Endothelial cell of umbilical vein (primary cell): ENCODE results near the gene IFNGR1. TPM values are rescaled to one million over a fixed set of nuclear protein-coding genes. Genes with fewer than 3 reads are reported as not detected.

Source experiments
- BruUV-seq: library from RNA; stranded (reverse); fragments of 400-500 nt; replicated peaks from 2 replicates; lab custom pipeline; 2021; lab: Mats Ljungman, UMichigan
- CTCF ChIA-PET: fragments of 300-600, 350-600 bp; sonication (Branson Sonifier 250); formaldehyde crosslinking; loops from one replicate; lab custom pipeline; 2021; ENCODE audit warnings: antibody characterized with exemption, inconsistent platforms; lab: Charles Lee
- POLR2A ChIA-PET: fragments of 300-600, 350-600 bp; sonication (Branson Sonifier 250); formaldehyde crosslinking; loops from one replicate; lab custom pipeline; 2021; ENCODE audit warnings: antibody characterized with exemption, inconsistent platforms; lab: Charles Lee
- DNase-seq: peaks from one replicate; pipeline ENCODE4 v3.0.0-alpha.2; 2011; ENCODE audit warnings: low read depth, low spot score
- FAIRE-seq: peaks from 2 replicates; lab custom pipeline; 2011; peaks lifted over from hg19 to GRCh38; lab: Jason Lieb, UNC
- H2AFZ ChIP-seq: 2 replicates; pipeline ENCODE4 v1.6.0; 2012; ENCODE audit warnings: low read depth, low read length, control low read depth, inconsistent platforms
- H3K27ac ChIP-seq: 2 replicates; pipeline ENCODE4 v1.5.1; 2011; ENCODE audit warnings: low read depth, mild to moderate bottlenecking, control low read depth, low read length, moderate library complexity; ENCODE audit not compliant: insufficient read depth
- H3K27me3 ChIP-seq, 2 experiments: 2 replicates each; pipeline versions ENCODE4 v1.6.0 to v1.6.1; 2011; ENCODE audit warnings: low read length in 2 of 2, mixed read lengths in 1 of 2; ENCODE audit not compliant: control insufficient read depth in 2 of 2, insufficient read depth in 2 of 2
- H3K36me3 ChIP-seq, 2 experiments: 2 replicates in 1 of 2; 3 replicates in 1 of 2; pipeline ENCODE4 v1.5.1; 2011; ENCODE audit warnings: low read length in 2 of 2, mild to moderate bottlenecking in 1 of 2, moderate library complexity in 1 of 2; ENCODE audit not compliant: control insufficient read depth in 2 of 2, insufficient read depth in 2 of 2; ENCODE audit errors: extremely low read depth in 1 of 2
- H3K4me1 ChIP-seq: 3 replicates; pipeline ENCODE4 v1.5.1; 2011; ENCODE audit warnings: mild to moderate bottlenecking, low read length; ENCODE audit not compliant: control insufficient read depth, insufficient read depth; ENCODE audit errors: extremely low read depth
- H3K4me2 ChIP-seq: 2 replicates; pipeline ENCODE4 v1.6.1; 2011; ENCODE audit warnings: low read length, control low read depth, mixed read lengths; ENCODE audit not compliant: insufficient read depth
- H3K4me3 ChIP-seq, 3 experiments: fragments of 200-600 bp in 1 of 3; sonication (generic), shearing (Covaris generic) in 1 of 3; replicated peaks in 1 of 3; 2 replicates each; pipeline ENCODE4 v1.5.1; 2011 to 2016; ENCODE audit warnings: control low read depth in 3 of 3, low read length in 3 of 3, mild to moderate bottlenecking in 2 of 3, inconsistent platforms in 1 of 3, low read depth in 1 of 3, moderate library complexity in 1 of 3; ENCODE audit not compliant: insufficient read depth in 1 of 3
- H3K79me2 ChIP-seq: 2 replicates; pipeline ENCODE4 v1.6.0; 2012; ENCODE audit warnings: low read length, inconsistent platforms; ENCODE audit not compliant: control insufficient read depth, insufficient read depth
- H3K9ac ChIP-seq: replicated peaks from 2 replicates; pipeline ENCODE3; 2011; ENCODE audit warnings: low read length, control low read depth; ENCODE audit not compliant: insufficient read depth; ENCODE audit errors: extremely low read depth
- H3K9me1 ChIP-seq: replicated peaks from 3 replicates; pipeline ENCODE4 v1.6.0; 2011; ENCODE audit warnings: mild to moderate bottlenecking, low read length; ENCODE audit not compliant: control insufficient read depth, insufficient read depth; ENCODE audit errors: extremely low read depth
- H3K9me3 ChIP-seq: replicated peaks from 2 replicates; pipeline ENCODE4 v1.5.1; 2012; ENCODE audit warnings: low read length, inconsistent platforms; ENCODE audit not compliant: control insufficient read depth, insufficient read depth
- H4K20me1 ChIP-seq: replicated peaks from 2 replicates; pipeline ENCODE3; 2011; ENCODE audit warnings: mild to moderate bottlenecking, low read length; ENCODE audit not compliant: control insufficient read depth, insufficient read depth; ENCODE audit errors: extremely low read depth
- CTCF ChIP-seq, 2 donors: IDR thresholded peaks; 1 replicate in 1 of 2; 2 replicates in 1 of 2; pipeline ENCODE4 v1.5.1; 2011; ENCODE audit warnings: low read length in 2 of 2, mild to moderate bottlenecking in 2 of 2, moderate library complexity in 2 of 2, control low read depth in 1 of 2, inconsistent platforms in 1 of 2, low read depth in 1 of 2; ENCODE audit not compliant: insufficient read depth in 1 of 2; ENCODE audit errors: extremely low read depth in 1 of 2
- EZH2 ChIP-seq: IDR thresholded peaks from 2 replicates; pipeline ENCODE4 v1.6.1; 2012; ENCODE audit warnings: borderline replicate concordance, low read depth, mild to moderate bottlenecking, moderate library complexity, low read length, inconsistent platforms; ENCODE audit not compliant: severe bottlenecking
- FOS ChIP-seq: IDR thresholded peaks from 2 replicates; pipeline ENCODE4 v1.6.1; 2011; ENCODE audit warnings: mild to moderate bottlenecking, low read length, moderate library complexity, borderline replicate concordance; ENCODE audit not compliant: insufficient read depth
- GATA2 ChIP-seq: IDR thresholded peaks from 2 replicates; pipeline ENCODE4 v1.7.0; 2011; ENCODE audit warnings: low read depth, mild to moderate bottlenecking, moderate library complexity, mixed read lengths, low read length; ENCODE audit not compliant: insufficient read length, insufficient read depth
- JUN ChIP-seq: IDR thresholded peaks from 2 replicates; pipeline ENCODE4 v1.6.1; 2011; ENCODE audit warnings: borderline replicate concordance, low read depth; ENCODE audit not compliant: insufficient read length, insufficient read depth
- MAX ChIP-seq: IDR thresholded peaks from 2 replicates; pipeline ENCODE4 v1.6.1; 2011; ENCODE audit not compliant: insufficient read depth, insufficient read length
- MYC ChIP-seq: IDR thresholded peaks from one replicate; pipeline ENCODE4 v1.6.1; 2011; ENCODE audit warnings: mild to moderate bottlenecking, low read depth, low read length
- POLR2A ChIP-seq: IDR thresholded peaks from 2 replicates; pipeline ENCODE4 v1.6.1; 2012; ENCODE audit warnings: low read depth, mild to moderate bottlenecking, control low read depth, low read length
- POLR2AphosphoS5 ChIP-seq: IDR thresholded peaks from 2 replicates; pipeline ENCODE4 v1.6.1; 2012; ENCODE audit warnings: low read depth, mild to moderate bottlenecking, control low read depth, low read length, moderate library complexity; ENCODE audit not compliant: insufficient read depth
- dilution Hi-C: fragments of 300-500 bp; cut with MboI; formaldehyde crosslinking; loops from one replicate; pipeline ENCODE4 v1.15.0; 2019; ENCODE audit warnings: low sequenced_read_pairs; ENCODE audit not compliant: extremely low pct_ligation_motif_present
- intact Hi-C: fragments of 100-400 bp; cut with micrococcal nuclease; formaldehyde crosslinking; loops from one replicate; pipeline ENCODE4 v1.10.0; 2022
- polyA plus RNA-seq, 4 experiments: library from polyadenylated mRNA; depleted of rRNA in 3 of 4; stranded (reverse) in 3 of 4; unstranded in 1 of 4; fragments of >200 nt; gene quantifications; 2 replicates each; pipeline versions ENCODE4 v1.2.1 to v1.2.3, GENCODE V29; 2011 to 2012; ENCODE audit warnings: missing spikeins in 1 of 4
- total RNA-seq: library from RNA; stranded (reverse); gene quantifications from 2 replicates; pipeline ENCODE4 v1.2.3, GENCODE V29; 2021

Gene IFNGR1
- total and polyA plus RNA-seq, 2 donors (not counting 3 experiments of a cell fraction or from before 2014, with no cell fraction given): 19.1 to 31.2 TPM

GRCh38 chr6:137219664-137220252 is 573 bp upstream of the IFNGR1 start:
- Histone ChIP-seq H4K20me1 (no peaks in the 10 kb centered on the region), H3K36me3 (no peaks in the 10 kb centered on the region), H2AFZ (peak overlapping the region; percentile 21), H3K27ac (no peak overlapping the region), H3K4me3 (peak overlapping the region in 2 of 3 experiments; percentile 6 to 85), H3K27me3 (no peaks in the 10 kb centered on the region), H3K9me3 (no peaks in the 10 kb centered on the region), H3K9ac (no peak overlapping the region), H3K4me1 (peaks cover 39% of the 10 kb centered on the region), H3K9me1 (no peaks in the 10 kb centered on the region), H3K79me2 (peaks cover 30% of the 10 kb centered on the region), H3K4me2 (peak overlapping the region; percentile 44)
- ChIA-PET CTCF (no interaction called here), POLR2A (no interaction called here)
- dilution Hi-C loops (no loop called here), intact Hi-C loops (loop anchor here (2.0 to 5.0 kb wide), 3 partner anchors 15 to 932 kb away; partner anchors contain the start of gene BCLAF1)
- TSS peak; percentile 21 for BruUV-seq
- FAIRE-seq (no peak), DNase-seq (no peak)
- TF ChIP-seq FOS (no peak), MAX (no peak), MYC (no peak), GATA2 (no peak)

GRCh38 chr6:137218473-137218916 is 690 bp downstream of the IFNGR1 start:
- no peaks in the 10 kb centered on the region for H3K9me3 ChIP-seq
- TF ChIP-seq JUN (no peak), POLR2AphosphoS5 (no peak), POLR2A (no peak), MYC (no peak), GATA2 (no peak), FOS (no peak), EZH2 (no peak), CTCF (IDR thresholded peaks at IDR 0.05; ENCODE audit: extremely low read depth in 1 of 2, insufficient read depth in 1 of 2, low read depth in 1 of 2, low read length in 2 of 2) (no peak), MAX (no peak)
- peak overlapping the region; percentile 9 to 85 (median 73) for H3K4me3 ChIP-seq
- H3K4me1 ChIP-seq: peaks cover 39% of the 10 kb centered on the region
- no peaks in the 10 kb centered on the region for H4K20me1 ChIP-seq
- FAIRE-seq: no peak
- intact Hi-C loops: loop anchor here (2.0 to 5.0 kb wide), 2 partner anchors 16 to 94 kb away; no protein-coding TSS in a partner anchor
- peak overlapping the region; percentile 58 for H3K4me2 ChIP-seq
- BruUV-seq: no TSS peak
- H2AFZ ChIP-seq: peak overlapping the region; percentile 85
- ChIA-PET CTCF (interaction anchor here (1.1 kb wide), 1 partner anchor 96 kb away, joined by 9 read pairs; no protein-coding TSS in a partner anchor), POLR2A (no interaction called here)
- H3K36me3 ChIP-seq: no peaks in the 10 kb centered on the region
- H3K79me2 ChIP-seq: peaks cover 38% of the 10 kb centered on the region
- H3K9ac ChIP-seq: peak overlapping the region; percentile 69
- peak; percentile 59 for DNase-seq
- dilution Hi-C loops: no loop called here
- H3K27ac ChIP-seq: peak overlapping the region; percentile 26
- H3K9me1 ChIP-seq: no peaks in the 10 kb centered on the region
- no peaks in the 10 kb centered on the region for H3K27me3 ChIP-seq
